Measurements from ENCODE around the gene PACRG. TPM values are rescaled to one million over a fixed set of nuclear protein-coding genes. Genes with fewer than 3 reads are reported as not detected.

PACRG gene
- total and polyA plus RNA-seq, 2 of the 4 experiments (the other 2 are of a cell fraction) = not detected

GRCh38 chr6:162857326-162857725, 129.6 kb downstream of the PACRG start:
- Histone ChIP-seq H3K4me2 (ENCODE audit: low read depth, low read length) (peak overlapping the region; percentile 72), H2AK5ac (ENCODE audit: low read depth, low read length) (no peak overlapping the region), H3K18ac (ENCODE audit: low read depth, low read length) (no peak overlapping the region; the same call in 1 of the 2 replicates), H2BK120ac (ENCODE audit: low read depth, low read length) (no peak overlapping the region), H3K36me3 (ENCODE audit: control insufficient read depth, insufficient read depth, low read length) (no peaks in the 10 kb centered on the region), H3K23ac (ENCODE audit: low read depth, low read length) (no peak overlapping the region), H3K4me3 (ENCODE audit: insufficient read depth, low read depth, low read length) (0 out of 2 replicates have a peak overlapping the region, but pooled peaks have one; percentile 22), H3K27ac (ENCODE audit: insufficient read depth, low read length) (no peak overlapping the region), H3K9ac (ENCODE audit: low read depth, low read length) (no peak overlapping the region), H3K9me3 (ENCODE audit: control insufficient read depth, insufficient read depth, low read length) (no peaks in the 10 kb centered on the region), H4K5ac (ENCODE audit: low read depth, low read length) (no peak overlapping the region), H2AK9ac (replicated peaks; ENCODE audit: low read depth, low read length, poor library complexity) (no peak overlapping the region), H2AFZ (replicated peaks; ENCODE audit: low read length, poor library complexity) (no peak overlapping the region), H3K14ac (replicated peaks; ENCODE audit: low read depth, low read length) (no peak overlapping the region), H3K56ac (ENCODE audit: extremely low read depth, insufficient read depth, low read length) (no peak overlapping the region), H3K4me1 (ENCODE audit: control insufficient read depth, insufficient read depth, low read length) (no peaks in the 10 kb centered on the region), H3K9me1 (ENCODE audit: insufficient read depth, low read length) (no peaks in the 10 kb centered on the region), H3K4ac (ENCODE audit: low read depth, low read length) (no peak overlapping the region), H2BK5ac (ENCODE audit: low read depth, low read length, poor library complexity, severe bottlenecking) (no peak overlapping the region), H4K91ac (ENCODE audit: insufficient read depth, low read depth, low read length) (no peak overlapping the region), H4K20me1 (ENCODE audit: insufficient read depth, low read length) (no peaks in the 10 kb centered on the region), H2BK20ac (ENCODE audit: low read depth, low read length) (no peak overlapping the region), H3K79me1 (ENCODE audit: low read depth in 1 of 2, low read length in 2 of 2) (no peaks in the 10 kb centered on the region), H2BK15ac (ENCODE audit: low read depth, low read length) (no peak overlapping the region), H3K27me3 (ENCODE audit: control insufficient read depth, insufficient read depth, low read length) (no peaks in the 10 kb centered on the region), H4K8ac (ENCODE audit: low read depth in 2 of 2, low read length in 2 of 2) (no peak overlapping the region)
- WGBS, 2 experiments (ENCODE audit: extremely low coverage in 2 of 2, insufficient read length in 1 of 2) = no CpG with 5 or more reads among the region's 2 CpGs
- ATAC-seq (ENCODE audit: low read depth) (no peak), DNase-seq (no peak)
- ChIA-PET POLR2A (ENCODE audit: unreplicated experiment) (no interaction called here), CTCF (no interaction called here)
- in situ Hi-C loops (cut with MboI; ENCODE audit: low sequenced_read_pairs) (no loop called here), dilution Hi-C loops (cut with HindIII; ENCODE audit: low sequenced_read_pairs, unreplicated experiment) (no loop called here), intact Hi-C loops (cut with micrococcal nuclease) (loop anchor here (2.0 to 10.0 kb wide), 2 partner anchors 557 to 1097 kb away; partner anchors contain the start of gene QKI)
- TF ChIP-seq CHD1 (IDR thresholded peaks at IDR 0.05; ENCODE audit: low read depth, low read length) (no peak), MAFK (IDR thresholded peaks at IDR 0.05; ENCODE audit: low read depth, low read length) (no peak), MXI1 (IDR thresholded peaks at IDR 0.05; ENCODE audit: borderline replicate concordance, low read depth, low read length) (no peak), SMC3 (IDR thresholded peaks at IDR 0.05; ENCODE audit: low read depth, low read length) (no peak), FOS (IDR thresholded peaks at IDR 0.05; ENCODE audit: low read depth, low read length) (no peak), NFE2L2 (IDR thresholded peaks at IDR 0.05; ENCODE audit: low read depth, low read length) (no peak), USF2 (IDR thresholded peaks at IDR 0.05; ENCODE audit: low read depth, low read length) (no peak), CTCF (conservative IDR thresholded peaks at IDR 0.05; ENCODE audit: low read depth, low read length) (no peak), POLR2A (IDR thresholded peaks at IDR 0.05; ENCODE audit: low read depth, low read length) (no peak), RFX5 (IDR thresholded peaks at IDR 0.05; ENCODE audit: low read depth, low read length) (no peak), RAD21 (IDR thresholded peaks at IDR 0.05; ENCODE audit: low read length) (no peak), MAZ (IDR thresholded peaks at IDR 0.05; ENCODE audit: borderline replicate concordance, low read depth, low read length) (no peak), CEBPB (IDR thresholded peaks at IDR 0.05; ENCODE audit: low read depth, low read length) (no peak), ELK1 (IDR thresholded peaks at IDR 0.05; ENCODE audit: borderline replicate concordance, low read depth, low read length) (no peak)
- no TSS peak for BruUV-seq (replicated peaks)
